GM10266 (cell line): ENCODE data around the gene HDC.

Experiments
- DNase-seq: peaks from one replicate; pipeline ENCODE4 v3.0.0; 2012; ENCODE audit errors: extremely low spot score
- CTCF ChIP-seq: IDR thresholded peaks from 2 replicates; pipeline ENCODE4 v1.5.1; 2012; ENCODE audit warnings: mild to moderate bottlenecking, low read depth; ENCODE audit not compliant: control insufficient read depth, insufficient read depth; ENCODE audit errors: missing control alignments

HDC gene

GRCh38 chr15:50192164-50192563 lies 73.4 kb downstream of the HDC start:
- TF ChIP-seq CTCF: no peak
- DNase-seq: no peak
